Testis (tissue), 2 donors: ENCODE data around the gene ENAH.

Experiments
- CTCF ChIP-seq, 3 experiments: fragments of 450-650 bp in 2 of 3; fragments of 200-600 bp in 1 of 3; sonication (generic) in 1 of 3; IDR thresholded peaks; one replicate each; pipeline ENCODE4 v1.5.1; 2016 to 2019; ENCODE audit warnings: antibody characterized with exemption in 3 of 3, mild to moderate bottlenecking in 2 of 3, moderate library complexity in 1 of 3
- POLR2A ChIP-seq: fragments of 450-650 bp; IDR thresholded peaks from one replicate; pipeline ENCODE4 v1.6.1; 2017; ENCODE audit warnings: antibody characterized with exemption, mild to moderate bottlenecking, moderate library complexity

- no peak for TF ChIP-seq CTCF (IDR thresholded peaks at IDR 0.05)
- no peak for TF ChIP-seq POLR2A
Measured at GRCh38 chr1:225685476-225686176, 32.7 kb upstream of the ENAH start.
